Heart left ventricle (tissue), 13 donors: ENCODE data around the gene SLC4A1AP.

Experiments used
- CTCF ChIP-seq, 12 donors: fragments of 200-600 bp; sonication (generic) in 4 of 12; IDR thresholded peaks; one replicate each; pipeline versions ENCODE4 v1.5.0 to v1.8.0; 2018 to 2022; ENCODE audit warnings: antibody characterized with exemption in 12 of 12, mild to moderate bottlenecking in 5 of 12
- POLR2A ChIP-seq, 2 donors: fragments of 450-650 bp; IDR thresholded peaks; one replicate each; pipeline ENCODE4 v1.6.1; 2017; ENCODE audit warnings: antibody characterized with exemption in 2 of 2, mild to moderate bottlenecking in 2 of 2, moderate library complexity in 2 of 2
- donor health status: ischemic (EF 13 %, LVEDD 7.1; RV severe dilation, severe dysfunction).
- donor health status: DM: no; HTN: yes; CAD: no.
- donor health status: DM: no; HTN: no; CAD: no.
- donor health status: ischemic (EF 25% LVEDD 6.9; RV normal size, moderate dysfunction).
- donor health status: ischemic (EF 25% LVEDD 5.7; RV mildly dilated, moderate dysfunction).
- donor health status: ischemic (EF 35%, LVEDD 5.7; RV mildly dilated, moderate dysfunction).
- donor health status: nonischemic (EF 11% LVEDD 7.7; RV severe dilation, severe dysfunction).
- donor health status: DM: yes; HTN: yes; CAD: no.
- donor health status: PGD.
- donor health status: ischemic (EF 29% LVEDD 5.4; RV normal size, mild dysfunction).
- donor health status: nonischemic (EF 23%, LVEDD 6.1; RV moderate dilation, normal function).

GRCh38 chr2:27652790-27653189 lies 10.9 kb upstream of the SLC4A1AP start:
- no peak for TF ChIP-seq POLR2A (IDR thresholded peaks at IDR 0.05)
- TF ChIP-seq CTCF (IDR thresholded peaks at IDR 0.05), result no peak
